Effector CD8-positive, alpha-beta T cell (primary cell): ENCODE measurements around the gene CIPC.

ENCODE experiments used
- DNase-seq: peaks from one replicate; lab custom pipeline; 2025; lab: John Stamatoyannopoulos, UW

CIPC gene

GRCh38 chr14:77151245-77151644, 53.2 kb downstream of the CIPC start:
- DNase-seq, result no peak

- no peak for DNase-seq
Observed at GRCh38 chr14:77151918-77152588, 54.0 kb downstream of the CIPC start.

GRCh38 chr14:77153802-77154201, 55.7 kb downstream of the CIPC start:
- no peak for DNase-seq

- no peak for DNase-seq
Observed at GRCh38 chr14:77154421-77154820, 56.4 kb downstream of the CIPC start.

- no peak for DNase-seq
Observed at GRCh38 chr14:77155083-77155482, 57.0 kb downstream of the CIPC start.

- DNase-seq, result no peak
Observed at GRCh38 chr14:77157740-77158139, 59.7 kb downstream of the CIPC start.

GRCh38 chr14:77158175-77158881, 60.3 kb downstream of the CIPC start:
- DNase-seq, result no peak

GRCh38 chr14:77158882-77159255, 60.8 kb downstream of the CIPC start:
- no peak for DNase-seq

GRCh38 chr14:77161011-77161410, 63.0 kb downstream of the CIPC start:
- no peak for DNase-seq
